Ishikawa (cell line): Measurements from ENCODE around the gene CCDC88A.

ENCODE experiments used
- CEBPB ChIP-seq: IDR thresholded peaks from 2 replicates; pipeline ENCODE4 v1.6.1; 2012
- CREB1 ChIP-seq: IDR thresholded peaks from 2 replicates; pipeline ENCODE4 v1.6.1; 2012; ENCODE audit warnings: low read depth
- EP300 ChIP-seq: IDR thresholded peaks from 2 replicates; pipeline ENCODE4 v1.6.1; 2012; ENCODE audit warnings: borderline replicate concordance
- FOXM1 ChIP-seq: IDR thresholded peaks from 2 replicates; pipeline ENCODE4 v1.6.1; 2012; ENCODE audit warnings: low read depth, borderline replicate concordance
- NFIC ChIP-seq: IDR thresholded peaks from 2 replicates; pipeline ENCODE4 v1.6.1; 2012
- RAD21 ChIP-seq: IDR thresholded peaks from 2 replicates; pipeline ENCODE4 v1.6.1; 2012; ENCODE audit warnings: low read depth
- TAF1 ChIP-seq: IDR thresholded peaks from 2 replicates; pipeline ENCODE4 v1.6.1; 2012; ENCODE audit warnings: low read depth, mild to moderate bottlenecking
- TCF12 ChIP-seq: IDR thresholded peaks from 2 replicates; pipeline ENCODE4 v1.6.1; 2012; ENCODE audit warnings: low read depth
- TEAD4 ChIP-seq: IDR thresholded peaks from 2 replicates; pipeline ENCODE4 v1.6.1; 2012
- YY1 ChIP-seq: IDR thresholded peaks from 2 replicates; pipeline ENCODE4 v1.6.1; 2012; ENCODE audit warnings: low read depth
- TF ChIP-seq, protein P1 (sequence below): IDR thresholded peaks from 2 replicates; pipeline ENCODE4 v1.6.1; 2012
- TF ChIP-seq, protein P2 (sequence below): IDR thresholded peaks from 2 replicates; pipeline ENCODE4 v1.6.1; 2012; ENCODE audit warnings: low read depth, mild to moderate bottlenecking
- TF ChIP-seq, protein P3 (sequence below): IDR thresholded peaks from 2 replicates; pipeline ENCODE4 v1.6.1; 2012

DNA sequence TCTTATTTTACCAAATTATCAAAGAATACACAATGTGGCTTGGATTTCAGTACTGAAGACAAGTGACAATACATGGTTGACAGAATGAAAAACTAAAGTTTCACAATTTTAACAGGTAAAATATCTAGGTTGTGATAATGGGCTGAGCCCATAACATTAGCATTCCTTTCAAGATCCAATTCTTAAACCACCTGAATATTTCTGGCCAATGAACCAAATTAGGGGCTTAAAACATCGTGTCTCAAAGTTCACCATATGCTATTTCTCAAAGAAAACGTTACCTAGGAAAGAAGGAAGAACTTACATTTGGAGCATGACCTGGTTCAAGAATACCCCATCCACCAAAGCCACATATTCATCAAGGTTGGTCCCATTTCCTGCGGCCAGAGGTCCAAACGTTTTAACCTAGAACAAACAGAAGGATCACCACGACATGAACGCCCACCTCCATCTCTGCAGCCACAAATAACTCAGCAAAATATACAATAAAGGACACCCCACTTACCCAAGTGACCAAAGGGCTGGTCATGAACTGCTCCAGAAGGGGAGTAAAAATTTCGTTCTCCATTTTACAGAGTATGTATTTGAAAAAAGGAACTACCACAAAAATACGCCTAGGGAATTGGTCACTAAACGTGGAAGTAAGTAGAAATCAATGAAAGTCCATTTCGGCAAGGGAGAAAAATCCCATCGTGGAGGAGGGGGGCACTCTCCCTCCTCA lies 984 bp downstream of the CCDC88A start:
- TF ChIP-seq EP300 = no peak
- TF ChIP-seq, protein P1, sequence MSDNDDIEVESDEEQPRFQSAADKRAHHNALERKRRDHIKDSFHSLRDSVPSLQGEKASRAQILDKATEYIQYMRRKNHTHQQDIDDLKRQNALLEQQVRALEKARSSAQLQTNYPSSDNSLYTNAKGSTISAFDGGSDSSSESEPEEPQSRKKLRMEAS = no peak
- no peak for TF ChIP-seq CEBPB
- no peak for TF ChIP-seq YY1
- TF ChIP-seq, protein P2, sequence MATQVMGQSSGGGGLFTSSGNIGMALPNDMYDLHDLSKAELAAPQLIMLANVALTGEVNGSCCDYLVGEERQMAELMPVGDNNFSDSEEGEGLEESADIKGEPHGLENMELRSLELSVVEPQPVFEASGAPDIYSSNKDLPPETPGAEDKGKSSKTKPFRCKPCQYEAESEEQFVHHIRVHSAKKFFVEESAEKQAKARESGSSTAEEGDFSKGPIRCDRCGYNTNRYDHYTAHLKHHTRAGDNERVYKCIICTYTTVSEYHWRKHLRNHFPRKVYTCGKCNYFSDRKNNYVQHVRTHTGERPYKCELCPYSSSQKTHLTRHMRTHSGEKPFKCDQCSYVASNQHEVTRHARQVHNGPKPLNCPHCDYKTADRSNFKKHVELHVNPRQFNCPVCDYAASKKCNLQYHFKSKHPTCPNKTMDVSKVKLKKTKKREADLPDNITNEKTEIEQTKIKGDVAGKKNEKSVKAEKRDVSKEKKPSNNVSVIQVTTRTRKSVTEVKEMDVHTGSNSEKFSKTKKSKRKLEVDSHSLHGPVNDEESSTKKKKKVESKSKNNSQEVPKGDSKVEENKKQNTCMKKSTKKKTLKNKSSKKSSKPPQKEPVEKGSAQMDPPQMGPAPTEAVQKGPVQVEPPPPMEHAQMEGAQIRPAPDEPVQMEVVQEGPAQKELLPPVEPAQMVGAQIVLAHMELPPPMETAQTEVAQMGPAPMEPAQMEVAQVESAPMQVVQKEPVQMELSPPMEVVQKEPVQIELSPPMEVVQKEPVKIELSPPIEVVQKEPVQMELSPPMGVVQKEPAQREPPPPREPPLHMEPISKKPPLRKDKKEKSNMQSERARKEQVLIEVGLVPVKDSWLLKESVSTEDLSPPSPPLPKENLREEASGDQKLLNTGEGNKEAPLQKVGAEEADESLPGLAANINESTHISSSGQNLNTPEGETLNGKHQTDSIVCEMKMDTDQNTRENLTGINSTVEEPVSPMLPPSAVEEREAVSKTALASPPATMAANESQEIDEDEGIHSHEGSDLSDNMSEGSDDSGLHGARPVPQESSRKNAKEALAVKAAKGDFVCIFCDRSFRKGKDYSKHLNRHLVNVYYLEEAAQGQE = no peak
- no peak for TF ChIP-seq TAF1
- TF ChIP-seq TCF12 = no peak
- no peak for TF ChIP-seq RAD21
- no peak for TF ChIP-seq TEAD4
- TF ChIP-seq, protein P3, sequence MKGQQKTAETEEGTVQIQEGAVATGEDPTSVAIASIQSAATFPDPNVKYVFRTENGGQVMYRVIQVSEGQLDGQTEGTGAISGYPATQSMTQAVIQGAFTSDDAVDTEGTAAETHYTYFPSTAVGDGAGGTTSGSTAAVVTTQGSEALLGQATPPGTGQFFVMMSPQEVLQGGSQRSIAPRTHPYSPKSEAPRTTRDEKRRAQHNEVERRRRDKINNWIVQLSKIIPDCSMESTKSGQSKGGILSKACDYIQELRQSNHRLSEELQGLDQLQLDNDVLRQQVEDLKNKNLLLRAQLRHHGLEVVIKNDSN = no peak
- no peak for TF ChIP-seq CREB1
- no peak for TF ChIP-seq NFIC
- no peak for TF ChIP-seq FOXM1
